AML-193 (cell line): ENCODE data around the gene TRPC4AP.

Source experiments
- DNase-seq, 2 experiments: peaks; one replicate each; lab custom pipeline; 2025; lab: John Stamatoyannopoulos, UW

Gene TRPC4AP

GRCh38 chr20:34987288-34988190 lies 105.1 kb downstream of the TRPC4AP start:
- DNase-seq: no peak

GRCh38 chr20:34986311-34987287 lies 106.0 kb downstream of the TRPC4AP start:
- DNase-seq: no peak

DNA sequence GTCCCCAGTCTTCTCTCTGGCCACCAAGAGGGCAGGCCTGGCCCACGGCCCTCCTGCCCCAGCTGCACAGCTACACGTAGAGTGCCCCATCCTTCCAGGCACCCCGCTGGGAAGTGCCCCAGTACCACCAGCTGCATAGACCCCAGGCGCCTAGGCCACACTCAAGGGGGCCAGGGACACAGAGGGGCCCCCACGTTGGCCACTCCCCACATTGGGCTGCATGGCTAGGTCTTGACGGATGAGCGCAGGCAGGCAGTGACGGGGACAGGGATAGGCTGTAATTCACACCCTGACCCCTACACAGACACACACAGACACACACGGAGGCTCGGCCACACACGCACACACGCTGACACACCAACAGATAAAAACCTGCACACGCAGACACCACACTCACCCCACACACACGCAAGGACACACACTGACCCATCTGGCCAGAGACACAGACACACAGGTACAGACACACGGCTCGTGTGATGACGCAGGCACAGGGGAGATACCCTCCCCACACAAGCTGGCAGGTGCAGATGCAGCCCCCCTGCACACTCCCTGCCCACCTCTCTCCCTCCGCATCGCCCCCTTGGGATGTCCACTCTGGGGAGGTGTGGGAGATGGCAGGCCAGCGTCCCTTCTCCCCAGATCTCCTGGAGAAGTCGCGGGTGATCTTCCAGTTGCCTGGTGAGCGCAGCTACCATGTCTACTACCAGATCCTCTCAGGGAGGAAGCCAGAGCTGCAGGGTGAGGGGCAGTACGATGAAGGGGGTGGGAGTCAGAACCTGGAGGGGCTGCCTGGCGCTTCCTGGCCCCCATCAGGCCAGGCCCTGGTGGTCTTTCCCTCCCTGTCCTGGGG lies 106.9 kb downstream of the TRPC4AP start:
- no peak for DNase-seq

DNA sequence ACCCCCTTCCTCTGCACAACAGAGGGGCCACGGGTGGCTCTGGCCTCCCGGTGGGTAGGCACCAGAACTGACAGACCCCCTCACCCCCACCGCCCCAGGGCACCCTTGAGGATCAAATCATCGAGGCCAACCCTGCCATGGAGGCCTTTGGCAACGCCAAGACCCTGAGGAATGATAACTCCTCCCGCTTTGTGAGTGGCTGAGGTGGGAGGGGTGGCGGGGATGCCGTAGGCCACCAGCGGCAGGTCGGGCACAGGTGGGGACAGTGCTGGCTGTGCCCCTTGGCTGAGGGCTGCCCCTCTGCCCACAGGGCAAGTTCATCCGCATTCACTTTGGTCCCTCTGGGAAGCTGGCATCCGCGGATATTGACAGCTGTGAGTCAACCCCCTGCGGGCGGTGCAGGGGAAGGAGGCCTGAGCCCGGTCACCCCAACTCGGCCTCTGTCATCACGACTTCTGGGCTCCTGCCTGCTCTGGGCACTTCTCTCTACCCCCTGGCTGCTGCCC lies 107.8 kb downstream of the TRPC4AP start:
- no peak for DNase-seq

- no peak for DNase-seq
Observed at GRCh38 chr20:34983995-34984735, 108.4 kb downstream of the TRPC4AP start.

DNA sequence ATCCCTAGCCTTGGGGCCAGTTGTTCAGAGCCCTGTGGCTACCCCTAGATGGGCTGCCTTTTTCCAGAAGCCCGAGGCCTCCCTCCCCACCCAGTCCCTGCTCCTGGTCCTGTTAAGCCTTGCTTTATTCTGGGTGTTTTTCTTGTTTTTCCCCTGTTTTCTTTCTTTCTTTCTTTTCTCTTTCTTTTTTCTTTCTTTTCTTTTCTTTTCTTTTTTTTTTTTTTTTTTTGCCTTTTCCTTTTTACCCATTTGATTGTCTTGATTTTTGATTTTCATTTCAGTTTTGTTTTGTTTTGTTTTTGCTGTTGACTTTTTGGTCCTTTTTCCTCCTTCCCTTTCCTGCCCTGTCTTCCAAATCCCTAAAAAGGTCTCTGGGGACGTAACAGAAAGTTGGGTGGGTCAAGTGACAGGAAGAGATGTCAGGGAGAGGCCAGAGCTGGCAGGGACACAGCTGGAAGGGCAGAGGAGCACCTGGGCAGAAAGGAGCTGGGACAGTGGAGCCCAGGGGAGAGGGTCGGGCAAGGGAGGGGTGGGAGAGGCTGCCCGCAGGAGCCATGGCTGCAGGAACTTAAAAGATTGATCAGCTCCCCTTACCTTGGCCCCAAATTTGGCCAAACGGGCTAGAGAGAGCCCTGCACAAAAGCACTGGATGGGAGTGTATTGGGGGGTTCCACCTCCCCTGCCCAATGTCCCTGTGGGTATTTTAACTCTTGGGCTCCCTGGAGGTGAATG lies 109.4 kb downstream of the TRPC4AP start:
- no peak for DNase-seq

DNA sequence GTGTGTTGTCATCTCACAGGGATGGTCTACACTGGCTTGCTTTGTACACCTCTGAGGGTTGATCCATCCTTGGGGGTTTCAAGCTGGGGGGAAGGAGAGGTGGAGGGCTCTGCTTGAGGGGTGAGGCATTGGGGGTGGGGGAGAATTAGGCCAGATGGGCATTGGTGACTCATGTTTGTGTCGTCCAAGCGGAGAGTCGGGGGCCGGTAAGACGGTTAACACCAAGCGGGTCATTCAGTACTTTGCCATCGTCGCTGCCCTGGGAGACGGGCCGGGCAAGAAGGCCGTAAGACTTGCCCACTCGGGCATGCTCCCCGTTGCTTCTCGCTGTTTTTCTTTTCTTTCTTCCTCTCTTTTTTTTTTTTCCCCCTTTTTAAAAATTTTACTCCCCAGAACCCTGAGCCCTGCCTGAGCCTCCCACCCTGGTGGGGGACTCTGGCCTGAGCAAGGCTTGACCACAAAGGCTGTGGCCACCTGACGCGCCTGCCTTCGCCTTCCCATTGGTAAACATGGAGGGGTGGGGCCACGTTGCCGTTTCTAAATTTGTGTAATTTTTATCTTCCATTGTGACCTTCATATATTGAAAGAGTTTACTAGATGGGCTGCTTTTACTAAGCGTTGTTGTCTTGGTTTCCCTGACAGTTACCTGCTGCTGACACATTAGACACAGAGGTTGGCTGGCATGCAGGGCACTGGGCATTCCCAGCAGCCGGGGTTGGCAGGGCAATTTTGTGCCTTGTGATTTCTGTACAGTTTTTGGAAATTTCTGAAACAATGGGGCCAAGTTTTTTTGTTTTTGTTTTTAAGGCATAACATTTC lies 110.1 kb downstream of the TRPC4AP start:
- DNase-seq: no peak

DNA sequence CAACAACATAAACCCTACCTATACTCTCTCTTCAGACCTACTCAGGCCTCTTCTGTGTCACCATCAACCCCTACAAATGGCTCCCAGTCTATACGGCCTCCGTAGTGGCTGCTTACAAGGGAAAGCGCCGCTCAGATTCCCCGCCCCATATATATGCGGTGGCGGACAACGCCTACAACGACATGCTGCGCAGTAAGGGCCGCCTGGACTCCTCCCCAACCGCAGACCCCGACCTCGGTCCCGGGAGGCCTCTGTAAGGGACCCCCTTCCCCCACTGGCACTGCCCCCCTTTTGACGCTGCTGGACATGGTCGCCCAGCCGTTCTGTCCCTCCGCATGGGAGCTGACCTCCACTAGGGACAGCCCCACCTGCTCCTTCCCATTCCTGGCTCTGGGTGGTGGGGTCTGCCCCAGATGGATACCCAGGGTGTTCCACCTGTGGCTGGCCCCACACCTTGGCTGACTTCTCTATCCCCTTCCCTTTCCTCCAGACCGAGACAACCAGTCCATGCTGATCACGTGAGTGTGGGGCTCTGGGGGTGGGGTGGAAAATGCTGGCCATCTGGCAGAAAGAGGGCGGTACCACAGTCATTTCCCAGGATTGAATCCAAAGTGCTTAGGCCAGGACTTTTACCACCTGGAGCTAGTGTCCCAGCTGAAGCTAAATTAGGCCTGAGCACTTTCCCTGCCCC lies 111.9 kb downstream of the TRPC4AP start:
- DNase-seq: no peak

DNA sequence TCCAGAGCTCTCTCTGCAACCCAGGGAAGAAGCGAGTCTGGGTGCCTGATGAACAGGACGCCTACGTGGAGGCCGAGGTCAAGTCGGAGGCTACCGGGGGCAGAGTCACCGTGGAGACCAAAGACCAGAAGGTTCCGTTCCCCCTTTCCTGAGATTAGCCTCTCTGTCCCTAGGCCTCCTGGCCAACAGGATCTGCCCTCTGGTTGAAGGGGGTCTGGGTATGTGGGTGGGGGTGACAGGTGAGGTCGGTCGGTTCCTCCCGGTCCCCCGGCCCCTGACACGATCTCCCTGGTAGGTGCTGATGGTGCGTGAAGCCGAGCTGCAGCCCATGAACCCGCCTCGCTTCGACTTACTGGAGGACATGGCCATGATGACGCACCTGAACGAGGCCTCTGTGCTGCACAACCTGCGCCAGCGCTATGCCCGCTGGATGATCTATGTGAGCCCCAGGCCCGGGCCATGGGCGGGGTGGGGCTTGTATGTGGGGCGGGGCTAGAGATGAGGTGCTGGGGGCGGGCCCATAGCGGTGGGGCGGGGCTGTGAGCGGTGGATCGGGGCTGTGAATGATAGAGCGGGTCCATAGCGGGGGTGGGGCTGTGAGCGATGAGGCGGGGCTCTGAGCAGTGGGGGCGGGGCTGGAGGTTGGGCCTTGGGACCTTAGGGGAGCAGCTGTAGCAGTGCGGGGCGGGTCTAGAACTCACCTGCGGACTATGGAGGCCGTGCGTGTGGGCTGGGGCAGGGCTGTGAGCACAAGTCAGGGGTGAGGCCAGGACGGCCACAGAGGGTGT lies 113.0 kb downstream of the TRPC4AP start:
- DNase-seq: no peak

GRCh38 chr20:34978092-34978744 lies 114.4 kb downstream of the TRPC4AP start:
- no peak for DNase-seq

DNA sequence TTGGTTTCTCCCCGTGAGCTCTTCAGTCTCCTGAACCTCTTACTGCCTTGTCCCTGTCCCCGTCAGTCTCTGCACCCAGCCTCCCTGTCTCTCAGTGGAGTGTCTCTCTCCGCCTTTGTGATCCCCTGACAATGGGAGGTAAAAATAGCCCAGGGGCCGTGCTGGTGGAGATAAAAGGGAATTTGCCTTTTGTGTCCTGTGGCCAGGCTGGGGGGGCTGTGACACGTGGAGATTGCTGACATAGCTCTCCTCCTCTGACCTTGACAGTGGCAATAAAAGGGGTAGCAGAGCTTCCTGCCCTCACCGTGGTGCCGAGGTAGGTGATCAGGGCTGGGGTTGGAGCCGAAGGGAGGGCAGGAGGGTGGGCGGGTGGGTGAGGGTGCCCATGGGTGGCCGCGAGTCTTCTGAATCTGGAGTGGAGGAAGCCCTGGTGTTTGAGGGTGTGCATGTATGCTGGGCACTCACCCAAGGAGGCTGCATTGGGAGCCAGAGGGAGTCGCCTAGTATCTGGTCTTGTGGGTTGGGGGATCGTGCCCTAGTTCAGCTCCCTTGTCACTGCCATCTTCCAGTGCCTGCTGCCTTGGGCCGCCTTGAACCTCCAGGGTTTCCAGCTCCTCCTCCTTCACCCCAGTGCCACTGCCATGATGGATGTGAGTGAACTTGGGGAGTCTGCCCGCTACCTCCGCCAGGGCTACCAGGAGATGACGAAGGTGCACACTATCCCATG lies 115.1 kb downstream of the TRPC4AP start:
- no peak for DNase-seq

DNA sequence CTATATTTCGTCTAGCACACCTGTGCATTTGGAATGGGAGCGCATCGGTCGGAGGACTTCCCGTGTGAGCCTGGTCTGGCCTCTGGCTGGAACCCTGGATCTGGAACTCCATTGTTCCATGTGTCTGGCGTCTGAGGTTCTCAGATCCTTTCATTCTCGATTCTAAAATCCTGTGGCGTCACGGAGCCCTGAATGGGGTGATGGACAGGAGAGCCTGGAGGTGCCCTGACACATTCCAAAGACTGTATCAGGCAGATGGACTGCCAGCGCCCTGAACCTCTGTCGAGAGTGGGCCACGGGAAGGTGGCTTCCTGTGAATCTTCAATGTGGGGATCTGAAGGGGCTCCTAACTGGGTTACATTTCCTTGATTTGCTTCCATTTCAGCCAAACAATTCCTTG lies 116.3 kb downstream of the TRPC4AP start:
- DNase-seq: no peak

- no peak for DNase-seq
Observed at GRCh38 chr20:34974246-34974645, 118.4 kb downstream of the TRPC4AP start.

- DNase-seq: no peak
Observed at GRCh38 chr20:34971561-34972235, 120.9 kb downstream of the TRPC4AP start.

DNA sequence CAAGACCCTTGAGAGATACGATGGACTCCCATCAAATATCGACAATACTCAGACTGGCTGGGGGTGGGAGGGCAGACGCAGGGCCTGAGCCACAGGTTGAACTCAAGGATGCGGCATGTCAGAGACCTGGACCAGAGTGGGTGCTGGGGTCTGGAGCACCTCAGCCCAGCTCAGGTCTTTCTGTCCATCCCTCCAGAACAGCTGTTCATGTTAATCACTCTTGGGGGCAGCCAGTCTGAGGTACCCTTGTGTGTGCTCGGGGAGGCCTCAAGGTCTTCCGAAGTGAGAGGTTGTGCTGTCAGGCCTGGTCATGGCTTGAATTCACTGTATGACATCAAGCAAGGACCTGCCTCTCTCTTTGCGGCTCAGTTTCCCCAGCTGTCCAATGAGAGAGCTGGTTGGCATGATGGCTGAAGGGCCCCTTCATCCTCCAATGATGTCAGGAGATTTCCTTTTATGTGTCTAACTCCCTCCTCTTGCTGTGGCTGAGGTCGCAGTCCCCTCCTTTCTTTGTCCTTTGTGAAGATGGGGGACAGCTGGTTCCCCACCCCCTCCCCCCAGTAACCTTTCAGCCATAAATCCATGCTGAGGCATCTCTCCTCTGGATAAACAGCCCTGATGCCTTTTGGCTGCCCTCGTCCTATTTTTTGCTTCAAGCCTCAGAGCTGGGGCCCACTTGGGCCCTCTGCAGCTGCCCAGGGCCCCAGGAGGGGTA lies 121.6 kb downstream of the TRPC4AP start:
- no peak for DNase-seq
